GM23338 (cell line): ENCODE data around the gene GPD2. TPM values are rescaled to one million over a fixed set of nuclear protein-coding genes. Genes with fewer than 3 reads are reported as not detected.

Source experiments
- ATAC-seq: fragments of 200-7000 bp; cut with Tn5 transposase; 3 replicates; pipeline ENCODE4 v1.9.1; 2020
- DNase-seq: peaks from one replicate; pipeline ENCODE4 v3.0.0-alpha.2; 2015; ENCODE audit warnings: low spot score
- H2AFZ ChIP-seq: fragments of 200-600 bp; sonication (generic); 2 replicates; pipeline ENCODE4 v1.8.0; 2016; ENCODE audit warnings: antibody characterized with exemption, mild to moderate bottlenecking, moderate library complexity
- H3F3A ChIP-seq: fragments of 200-600 bp; sonication (generic); replicated peaks from 2 replicates; pipeline ENCODE4 v1.8.0; 2017; ENCODE audit warnings: antibody characterized with exemption, mixed run types, low read depth
- H3K27ac ChIP-seq: fragments of 200-600 bp; sonication (generic); 2 replicates; pipeline ENCODE4 v1.6.1; 2016; ENCODE audit warnings: low read depth
- H3K27me3 ChIP-seq: fragments of 200-600 bp; sonication (generic); 2 replicates; pipeline ENCODE4 v1.8.0; 2016; ENCODE audit warnings: mild to moderate bottlenecking, mixed run types, moderate library complexity; ENCODE audit not compliant: insufficient read depth
- H3K36me3 ChIP-seq: fragments of 200-600 bp; sonication (generic); 2 replicates; pipeline ENCODE4 v1.8.0; 2016; ENCODE audit warnings: mild to moderate bottlenecking; ENCODE audit not compliant: insufficient read depth
- H3K4me1 ChIP-seq: fragments of 200-600 bp; sonication (generic); 2 replicates; pipeline ENCODE4 v1.8.0; 2016; ENCODE audit warnings: mild to moderate bottlenecking, moderate library complexity; ENCODE audit not compliant: insufficient read depth
- H3K4me2 ChIP-seq: fragments of 200-600 bp; sonication (generic); 2 replicates; pipeline ENCODE4 v1.7.1; 2017; ENCODE audit warnings: mixed run types
- H3K4me3 ChIP-seq: fragments of 200-600 bp; sonication (generic); 2 replicates; pipeline ENCODE4 v1.6.1; 2016; ENCODE audit warnings: mixed run types
- H3K79me2 ChIP-seq: fragments of 200-600 bp; sonication (generic); replicated peaks from 2 replicates; pipeline ENCODE4 v1.8.0; 2017; ENCODE audit warnings: mild to moderate bottlenecking; ENCODE audit not compliant: insufficient read depth
- H3K9me2 ChIP-seq: fragments of 200-600 bp; sonication (generic); 2 replicates; pipeline ENCODE4 v1.8.0; 2017; ENCODE audit not compliant: insufficient read depth
- H4K20me1 ChIP-seq: fragments of 200-600 bp; sonication (generic); replicated peaks from 2 replicates; pipeline ENCODE4 v1.8.0; 2017; ENCODE audit warnings: mild to moderate bottlenecking; ENCODE audit not compliant: insufficient read depth
- H3K27ac Mint-ChIP-seq: 2 replicates; pipeline ENCODE4 v1.8.0; 2020; ENCODE audit warnings: inconsistent platforms, mild to moderate bottlenecking, moderate library complexity, mixed read lengths
- H3K27me3 Mint-ChIP-seq: 3 replicates; pipeline ENCODE4 v1.8.0; 2022; ENCODE audit warnings: low read depth, mild to moderate bottlenecking, moderate library complexity, mixed read lengths, inconsistent platforms; ENCODE audit not compliant: insufficient read depth, poor library complexity
- H3K36me3 Mint-ChIP-seq: 3 replicates; pipeline ENCODE4 v1.8.0; 2021; ENCODE audit warnings: low read depth, mild to moderate bottlenecking, inconsistent platforms, moderate library complexity, mixed read lengths
- H3K4me1 Mint-ChIP-seq: 3 replicates; pipeline ENCODE4 v1.8.0; 2020; ENCODE audit warnings: mild to moderate bottlenecking, inconsistent platforms, mixed read lengths
- H3K4me3 Mint-ChIP-seq: 3 replicates; pipeline ENCODE4 v1.8.0; 2021; ENCODE audit warnings: moderate library complexity, mild to moderate bottlenecking, inconsistent platforms, mixed read lengths
- H3K9me3 Mint-ChIP-seq: 3 replicates; pipeline ENCODE4 v1.8.0; 2020; ENCODE audit warnings: moderate library complexity, mild to moderate bottlenecking, inconsistent platforms, mixed read lengths
- CREB1 ChIP-seq: fragments of 250-450 bp; sonication (Bioruptor Pico); IDR thresholded peaks from 2 replicates; pipeline ENCODE4 v1.5.0; 2020; ENCODE audit warnings: low read depth, mild to moderate bottlenecking, moderate library complexity
- EZH2 ChIP-seq: fragments of 200-600 bp; sonication (generic); IDR thresholded peaks from one replicate; pipeline ENCODE4 v1.8.0; 2017; ENCODE audit warnings: antibody characterized with exemption, mild to moderate bottlenecking, low read depth; ENCODE audit not compliant: unreplicated experiment
- JUNB ChIP-seq: IDR thresholded peaks from one replicate; pipeline ENCODE4 v1.6.1; 2016; ENCODE audit warnings: antibody characterized with exemption; ENCODE audit not compliant: unreplicated experiment
- NANOG ChIP-seq: IDR thresholded peaks from 2 replicates; pipeline ENCODE4 v1.6.1; 2016; ENCODE audit warnings: antibody characterized with exemption, borderline replicate concordance
- POLR2AphosphoS5 ChIP-seq: IDR thresholded peaks from 2 replicates; pipeline ENCODE4 v1.6.1; 2016; ENCODE audit warnings: antibody characterized with exemption, low read depth
- ZNF114 ChIP-seq: fragments of 250-450 bp; sonication (Bioruptor Pico); IDR thresholded peaks from 2 replicates; pipeline ENCODE4 v1.5.0; 2020; ENCODE audit warnings: mild to moderate bottlenecking, moderate library complexity
- ZNF331 ChIP-seq: fragments of 250-450 bp; sonication (Bioruptor Pico); IDR thresholded peaks from 2 replicates; pipeline ENCODE4 v1.5.0; 2020; ENCODE audit warnings: low read depth, mild to moderate bottlenecking, moderate library complexity
- polyA plus RNA-seq: library from polyadenylated mRNA; unstranded; fragments of >200 nt; fragmentation: Nextera tagmentation; extraction: Ambion mirVana; gene quantifications from 2 replicates; pipeline ENCODE4 v1.2.1, GENCODE V29; 2016
- total RNA-seq: library from RNA; depleted of rRNA; stranded (reverse); fragments of >200 nt; shearing (Covaris generic); gene quantifications from 2 replicates; pipeline ENCODE4 v1.2.3, GENCODE V29; 2014
- TF ChIP-seq, protein P1 (sequence below): IDR thresholded peaks from 2 replicates; pipeline ENCODE4 v1.6.1; 2016; ENCODE audit warnings: antibody characterized with exemption
- TF ChIP-seq, protein P2 (sequence below): fragments of 250-450 bp; sonication (Bioruptor Pico); IDR thresholded peaks from 2 replicates; pipeline ENCODE4 v1.5.0; 2020; ENCODE audit warnings: mild to moderate bottlenecking, moderate library complexity

GPD2 gene
- total and polyA plus RNA-seq, 2 experiments from 2014 or later: 9.4 to 67.4 TPM

GRCh38 chr2:156561326-156561725, 125.1 kb downstream of the GPD2 start:
- peaks cover 14% of the 10 kb centered on the region for H3K4me1 Mint-ChIP-seq
- Histone ChIP-seq H3K79me2 (no peaks in the 10 kb centered on the region), H3K9me2 (no peaks in the 10 kb centered on the region), H3F3A (no peaks in the 10 kb centered on the region), H3K4me2 (peak overlapping the region; percentile 47; the same call in 1 of the 2 replicates), H3K36me3 (no peaks in the 10 kb centered on the region), H3K4me3 (no peak overlapping the region), H3K4me1 (peaks cover 17% of the 10 kb centered on the region), H2AFZ (no peak overlapping the region), H3K27ac (no peak overlapping the region), H4K20me1 (no peaks in the 10 kb centered on the region), H3K27me3 (no peaks in the 10 kb centered on the region)
- no peaks in the 10 kb centered on the region for H3K27me3 Mint-ChIP-seq
- H3K36me3 Mint-ChIP-seq: peaks cover 16% of the 10 kb centered on the region
- DNase-seq (no peak), ATAC-seq (no peak)
- TF ChIP-seq CREB1 (CRISPR knock-in tag) (no peak), ZNF331 (CRISPR knock-in tag) (no peak)
- H3K27ac Mint-ChIP-seq: no peak overlapping the region
- H3K9me3 Mint-ChIP-seq: no peaks in the 10 kb centered on the region
- H3K4me3 Mint-ChIP-seq: no peak overlapping the region

DNA sequence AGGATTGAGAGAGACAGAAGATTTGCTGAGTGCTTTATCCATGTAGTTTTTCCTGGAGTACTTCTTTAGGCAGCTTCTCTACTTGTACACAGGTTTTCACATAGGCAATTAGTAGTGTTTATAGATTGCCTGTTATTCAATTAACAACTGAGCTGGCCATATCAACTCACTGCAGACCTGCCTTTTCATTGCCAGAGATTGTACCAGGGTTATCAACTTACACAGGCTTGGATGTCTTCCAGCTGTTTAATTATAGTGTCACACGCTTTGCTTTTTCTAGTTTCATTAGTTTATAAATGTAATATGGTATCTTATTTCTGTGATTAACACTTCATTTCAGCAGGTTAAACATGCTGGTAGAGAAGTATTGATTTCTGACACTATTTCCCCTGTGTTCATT, 125.9 kb downstream of the GPD2 start:
- no peaks in the 10 kb centered on the region for H3K36me3 ChIP-seq
- peaks cover 16% of the 10 kb centered on the region for H3K36me3 Mint-ChIP-seq
- H3F3A ChIP-seq: no peaks in the 10 kb centered on the region
- H3K9me3 Mint-ChIP-seq: no peaks in the 10 kb centered on the region
- ATAC-seq (no peak), DNase-seq (no peak)
- no peaks in the 10 kb centered on the region for H4K20me1 ChIP-seq
- H3K27ac Mint-ChIP-seq: peak overlapping the region; percentile 23
- no peak overlapping the region for H3K4me3 ChIP-seq
- no peak for TF ChIP-seq ZNF114 (CRISPR knock-in tag)
- TF ChIP-seq, protein P1, sequence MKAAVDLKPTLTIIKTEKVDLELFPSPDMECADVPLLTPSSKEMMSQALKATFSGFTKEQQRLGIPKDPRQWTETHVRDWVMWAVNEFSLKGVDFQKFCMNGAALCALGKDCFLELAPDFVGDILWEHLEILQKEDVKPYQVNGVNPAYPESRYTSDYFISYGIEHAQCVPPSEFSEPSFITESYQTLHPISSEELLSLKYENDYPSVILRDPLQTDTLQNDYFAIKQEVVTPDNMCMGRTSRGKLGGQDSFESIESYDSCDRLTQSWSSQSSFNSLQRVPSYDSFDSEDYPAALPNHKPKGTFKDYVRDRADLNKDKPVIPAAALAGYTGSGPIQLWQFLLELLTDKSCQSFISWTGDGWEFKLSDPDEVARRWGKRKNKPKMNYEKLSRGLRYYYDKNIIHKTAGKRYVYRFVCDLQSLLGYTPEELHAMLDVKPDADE: no peak
- TF ChIP-seq POLR2AphosphoS5: no peak
- TF ChIP-seq EZH2: no peak
- TF ChIP-seq, protein P2, sequence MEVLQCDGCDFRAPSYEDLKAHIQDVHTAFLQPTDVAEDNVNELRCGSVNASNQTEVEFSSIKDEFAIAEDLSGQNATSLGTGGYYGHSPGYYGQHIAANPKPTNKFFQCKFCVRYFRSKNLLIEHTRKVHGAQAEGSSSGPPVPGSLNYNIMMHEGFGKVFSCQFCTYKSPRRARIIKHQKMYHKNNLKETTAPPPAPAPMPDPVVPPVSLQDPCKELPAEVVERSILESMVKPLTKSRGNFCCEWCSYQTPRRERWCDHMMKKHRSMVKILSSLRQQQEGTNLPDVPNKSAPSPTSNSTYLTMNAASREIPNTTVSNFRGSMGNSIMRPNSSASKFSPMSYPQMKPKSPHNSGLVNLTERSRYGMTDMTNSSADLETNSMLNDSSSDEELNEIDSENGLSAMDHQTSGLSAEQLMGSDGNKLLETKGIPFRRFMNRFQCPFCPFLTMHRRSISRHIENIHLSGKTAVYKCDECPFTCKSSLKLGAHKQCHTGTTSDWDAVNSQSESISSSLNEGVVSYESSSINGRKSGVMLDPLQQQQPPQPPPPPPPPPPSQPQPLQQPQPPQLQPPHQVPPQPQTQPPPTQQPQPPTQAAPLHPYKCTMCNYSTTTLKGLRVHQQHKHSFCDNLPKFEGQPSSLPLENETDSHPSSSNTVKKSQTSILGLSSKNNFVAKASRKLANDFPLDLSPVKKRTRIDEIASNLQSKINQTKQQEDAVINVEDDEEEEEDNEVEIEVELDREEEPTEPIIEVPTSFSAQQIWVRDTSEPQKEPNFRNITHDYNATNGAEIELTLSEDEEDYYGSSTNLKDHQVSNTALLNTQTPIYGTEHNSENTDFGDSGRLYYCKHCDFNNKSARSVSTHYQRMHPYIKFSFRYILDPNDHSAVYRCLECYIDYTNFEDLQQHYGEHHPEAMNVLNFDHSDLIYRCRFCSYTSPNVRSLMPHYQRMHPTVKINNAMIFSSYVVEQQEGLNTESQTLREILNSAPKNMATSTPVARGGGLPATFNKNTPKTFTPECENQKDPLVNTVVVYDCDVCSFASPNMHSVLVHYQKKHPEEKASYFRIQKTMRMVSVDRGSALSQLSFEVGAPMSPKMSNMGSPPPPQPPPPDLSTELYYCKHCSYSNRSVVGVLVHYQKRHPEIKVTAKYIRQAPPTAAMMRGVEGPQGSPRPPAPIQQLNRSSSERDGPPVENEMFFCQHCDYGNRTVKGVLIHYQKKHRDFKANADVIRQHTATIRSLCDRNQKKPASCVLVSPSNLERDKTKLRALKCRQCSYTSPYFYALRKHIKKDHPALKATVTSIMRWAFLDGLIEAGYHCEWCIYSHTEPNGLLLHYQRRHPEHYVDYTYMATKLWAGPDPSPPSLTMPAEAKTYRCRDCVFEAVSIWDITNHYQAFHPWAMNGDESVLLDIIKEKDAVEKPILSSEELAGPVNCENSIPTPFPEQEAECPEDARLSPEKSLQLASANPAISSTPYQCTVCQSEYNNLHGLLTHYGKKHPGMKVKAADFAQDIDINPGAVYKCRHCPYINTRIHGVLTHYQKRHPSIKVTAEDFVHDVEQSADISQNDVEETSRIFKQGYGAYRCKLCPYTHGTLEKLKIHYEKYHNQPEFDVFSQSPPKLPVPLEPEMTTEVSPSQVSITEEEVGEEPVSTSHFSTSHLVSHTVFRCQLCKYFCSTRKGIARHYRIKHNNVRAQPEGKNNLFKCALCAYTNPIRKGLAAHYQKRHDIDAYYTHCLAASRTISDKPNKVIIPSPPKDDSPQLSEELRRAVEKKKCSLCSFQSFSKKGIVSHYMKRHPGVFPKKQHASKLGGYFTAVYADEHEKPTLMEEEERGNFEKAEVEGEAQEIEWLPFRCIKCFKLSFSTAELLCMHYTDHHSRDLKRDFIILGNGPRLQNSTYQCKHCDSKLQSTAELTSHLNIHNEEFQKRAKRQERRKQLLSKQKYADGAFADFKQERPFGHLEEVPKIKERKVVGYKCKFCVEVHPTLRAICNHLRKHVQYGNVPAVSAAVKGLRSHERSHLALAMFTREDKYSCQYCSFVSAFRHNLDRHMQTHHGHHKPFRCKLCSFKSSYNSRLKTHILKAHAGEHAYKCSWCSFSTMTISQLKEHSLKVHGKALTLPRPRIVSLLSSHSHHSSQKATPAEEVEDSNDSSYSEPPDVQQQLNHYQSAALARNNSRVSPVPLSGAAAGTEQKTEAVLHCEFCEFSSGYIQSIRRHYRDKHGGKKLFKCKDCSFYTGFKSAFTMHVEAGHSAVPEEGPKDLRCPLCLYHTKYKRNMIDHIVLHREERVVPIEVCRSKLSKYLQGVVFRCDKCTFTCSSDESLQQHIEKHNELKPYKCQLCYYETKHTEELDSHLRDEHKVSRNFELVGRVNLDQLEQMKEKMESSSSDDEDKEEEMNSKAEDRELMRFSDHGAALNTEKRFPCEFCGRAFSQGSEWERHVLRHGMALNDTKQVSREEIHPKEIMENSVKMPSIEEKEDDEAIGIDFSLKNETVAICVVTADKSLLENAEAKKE (CRISPR knock-in tag): no peak
- TF ChIP-seq ZNF331 (CRISPR knock-in tag): no peak
- TF ChIP-seq JUNB: no peak
- no peak for TF ChIP-seq CREB1 (CRISPR knock-in tag)
- TF ChIP-seq NANOG: no peak
- H3K4me1 ChIP-seq: peaks cover 17% of the 10 kb centered on the region
- H3K27ac ChIP-seq: peak overlapping the region; percentile 40; the same call in 1 of the 2 replicates
- H3K4me2 ChIP-seq: no peak overlapping the region
- no peaks in the 10 kb centered on the region for H3K27me3 Mint-ChIP-seq
- H3K79me2 ChIP-seq: no peaks in the 10 kb centered on the region
- H3K4me1 Mint-ChIP-seq: peaks cover 14% of the 10 kb centered on the region
- no peak overlapping the region for H2AFZ ChIP-seq
- no peak overlapping the region for H3K4me3 Mint-ChIP-seq
- no peaks in the 10 kb centered on the region for H3K9me2 ChIP-seq
- H3K27me3 ChIP-seq: no peaks in the 10 kb centered on the region
